MCF 10A (cell line): ENCODE results near the gene EIF6. TPM values are rescaled to one million over a fixed set of nuclear protein-coding genes. Genes with fewer than 3 reads are reported as not detected.

Experiments used
- BruUV-seq: library from RNA; stranded (reverse); fragments of 400-500 nt; replicated peaks from 2 replicates; lab custom pipeline; 2021; lab: Mats Ljungman, UMichigan
- CTCF ChIA-PET: fragments of 300-600 bp; sonication (Branson Sonifier 250); formaldehyde crosslinking; extraction: SDS; loops from one replicate; lab custom pipeline; 2021; ENCODE audit warnings: antibody characterized with exemption, inconsistent platforms; lab: Yijun Ruan, JAX
- POLR2A ChIA-PET: fragments of 300-600, 350-650 bp; sonication (Branson Sonifier 250); formaldehyde crosslinking; extraction: SDS; loops from one replicate; lab custom pipeline; 2020; ENCODE audit warnings: antibody characterized with exemption, inconsistent platforms; lab: Yijun Ruan, JAX
- DNase-seq: peaks from one replicate; pipeline ENCODE4 v3.0.0-alpha.2; 2018; ENCODE audit not compliant: unreplicated experiment
- H3K27ac Mint-ChIP-seq: one replicate; pipeline ENCODE4 v1.8.0; 2022; ENCODE audit warnings: mild to moderate bottlenecking, low read depth, mixed read lengths; ENCODE audit not compliant: unreplicated experiment
- H3K27me3 Mint-ChIP-seq: one replicate; pipeline ENCODE4 v1.8.0; 2022; ENCODE audit warnings: mixed read lengths; ENCODE audit not compliant: insufficient read depth, unreplicated experiment
- H3K36me3 Mint-ChIP-seq: one replicate; pipeline ENCODE4 v1.8.0; 2022; ENCODE audit warnings: mild to moderate bottlenecking, moderate library complexity, mixed read lengths; ENCODE audit not compliant: insufficient read depth, unreplicated experiment
- H3K4me1 Mint-ChIP-seq: one replicate; pipeline ENCODE4 v1.8.0; 2022; ENCODE audit warnings: mixed read lengths; ENCODE audit not compliant: insufficient read depth, unreplicated experiment
- H3K4me3 Mint-ChIP-seq: one replicate; pipeline ENCODE4 v1.8.0; 2022; ENCODE audit warnings: mild to moderate bottlenecking, moderate library complexity, mixed read lengths; ENCODE audit not compliant: unreplicated experiment
- H3K9me3 Mint-ChIP-seq: one replicate; pipeline ENCODE4 v1.8.0; 2022; ENCODE audit warnings: mixed read lengths; ENCODE audit not compliant: unreplicated experiment
- intact Hi-C: fragments of 100-400 bp; cut with micrococcal nuclease; formaldehyde crosslinking; loops from 2 replicates; pipeline ENCODE4 v1.14.1; 2022
- total RNA-seq: library from RNA; stranded (reverse); gene quantifications from 2 replicates; pipeline ENCODE4 v1.2.3, GENCODE V29; 2022
- TF ChIP-seq, protein P1 (sequence below): fragments of 200-600 bp; IDR thresholded peaks from one replicate; pipeline ENCODE4 v1.8.0; 2022; ENCODE audit warnings: antibody characterized with exemption, mild to moderate bottlenecking; ENCODE audit not compliant: unreplicated experiment

EIF6 gene
- total RNA-seq, 1 experiment from 2014 or later, result 322 TPM

DNA sequence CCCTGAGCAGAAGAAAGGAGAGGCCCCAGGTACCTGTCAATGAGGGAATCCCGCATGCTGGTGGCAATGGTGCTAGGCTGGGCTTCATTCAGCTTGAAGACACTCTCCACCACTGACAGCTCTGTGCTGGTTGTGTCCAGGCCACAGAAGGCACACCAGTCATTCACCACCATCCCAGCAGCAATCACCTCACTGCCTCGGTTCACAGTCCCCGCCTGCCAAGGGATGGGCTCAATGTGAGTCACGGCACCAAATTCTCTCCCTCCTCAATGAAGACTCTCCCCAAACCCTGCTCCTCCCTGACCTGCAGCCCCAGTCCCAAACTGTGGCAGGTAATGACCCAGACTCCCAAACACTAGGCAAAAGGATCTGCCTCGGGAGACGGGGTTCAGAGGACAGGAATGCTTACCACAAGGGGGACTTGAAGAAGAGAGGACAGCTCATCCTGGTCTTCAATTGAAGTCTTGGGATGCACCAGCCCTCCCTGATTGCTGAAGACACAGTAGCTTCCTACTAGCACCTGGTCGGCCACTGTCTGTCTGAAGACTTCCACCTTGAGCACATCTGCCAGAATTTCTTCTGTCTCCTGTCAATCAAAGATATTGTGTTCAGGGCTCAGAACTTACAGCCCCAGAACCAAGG lies 4.9 kb downstream of the EIF6 start:
- H3K36me3 Mint-ChIP-seq, result peaks cover 64% of the 10 kb centered on the region
- intact Hi-C loops, result no loop called here
- POLR2A ChIA-PET, result interaction anchor here (0.6 to 7.3 kb wide), 9 partner anchors 10 to 463 kb away, joined by 3 to 92 read pairs (median 3); partner anchors contain the start of genes CEP250, EDEM2, RBM39 and UQCC1
- H3K4me3 Mint-ChIP-seq, result no peak overlapping the region
- peak overlapping the region; percentile 87 for H3K27ac Mint-ChIP-seq
- H3K27me3 Mint-ChIP-seq, result no peaks in the 10 kb centered on the region
- TF ChIP-seq, protein P1, sequence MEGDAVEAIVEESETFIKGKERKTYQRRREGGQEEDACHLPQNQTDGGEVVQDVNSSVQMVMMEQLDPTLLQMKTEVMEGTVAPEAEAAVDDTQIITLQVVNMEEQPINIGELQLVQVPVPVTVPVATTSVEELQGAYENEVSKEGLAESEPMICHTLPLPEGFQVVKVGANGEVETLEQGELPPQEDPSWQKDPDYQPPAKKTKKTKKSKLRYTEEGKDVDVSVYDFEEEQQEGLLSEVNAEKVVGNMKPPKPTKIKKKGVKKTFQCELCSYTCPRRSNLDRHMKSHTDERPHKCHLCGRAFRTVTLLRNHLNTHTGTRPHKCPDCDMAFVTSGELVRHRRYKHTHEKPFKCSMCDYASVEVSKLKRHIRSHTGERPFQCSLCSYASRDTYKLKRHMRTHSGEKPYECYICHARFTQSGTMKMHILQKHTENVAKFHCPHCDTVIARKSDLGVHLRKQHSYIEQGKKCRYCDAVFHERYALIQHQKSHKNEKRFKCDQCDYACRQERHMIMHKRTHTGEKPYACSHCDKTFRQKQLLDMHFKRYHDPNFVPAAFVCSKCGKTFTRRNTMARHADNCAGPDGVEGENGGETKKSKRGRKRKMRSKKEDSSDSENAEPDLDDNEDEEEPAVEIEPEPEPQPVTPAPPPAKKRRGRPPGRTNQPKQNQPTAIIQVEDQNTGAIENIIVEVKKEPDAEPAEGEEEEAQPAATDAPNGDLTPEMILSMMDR, result no peak
- no TSS peak for BruUV-seq
- no peaks in the 10 kb centered on the region for H3K9me3 Mint-ChIP-seq
- peaks cover 27% of the 10 kb centered on the region for H3K4me1 Mint-ChIP-seq
- CTCF ChIA-PET, result interaction anchor here (0.5 to 3.5 kb wide), 11 partner anchors 11 to 740 kb away, joined by 3 to 22 read pairs (median 4); partner anchors contain the start of genes EDEM2 and GDF5
- DNase-seq, result no peak

DNA sequence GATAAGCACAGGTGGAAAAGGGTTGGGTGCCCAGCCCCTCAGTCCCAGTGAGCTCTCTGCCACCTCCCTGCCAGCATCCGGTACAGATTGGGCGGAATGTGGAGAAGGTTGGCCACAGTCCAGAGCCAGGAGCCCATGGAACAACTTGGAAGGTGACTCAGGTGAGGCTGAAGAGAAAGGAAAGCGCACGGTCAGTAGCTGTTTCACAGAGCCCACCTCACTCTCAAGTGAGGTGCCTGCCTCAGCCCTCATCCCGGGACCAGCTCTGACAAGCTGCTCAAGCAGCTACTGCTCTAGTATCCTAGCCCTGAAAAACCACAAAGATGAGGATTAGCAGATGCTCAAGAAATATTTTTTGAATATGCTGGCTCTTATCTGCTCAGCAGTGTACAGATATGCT lies 5.5 kb downstream of the EIF6 start:
- no peaks in the 10 kb centered on the region for H3K27me3 Mint-ChIP-seq
- intact Hi-C loops, result no loop called here
- DNase-seq, result peak; percentile 66
- H3K4me3 Mint-ChIP-seq, result peak overlapping the region; percentile 98
- CTCF ChIA-PET, result interaction anchor here (0.5 to 3.5 kb wide), 9 partner anchors 10 to 739 kb away, joined by 3 to 22 read pairs (median 4); partner anchors contain the start of genes EDEM2 and GDF5
- H3K27ac Mint-ChIP-seq, result peak overlapping the region; percentile 87
- POLR2A ChIA-PET, result interaction anchor here (0.6 to 7.3 kb wide), 10 partner anchors 9 to 463 kb away, joined by 3 to 92 read pairs (median 4); partner anchors contain the start of genes CEP250, EDEM2, RBM39 and UQCC1
- TF ChIP-seq, protein P1, result no peak
- H3K4me1 Mint-ChIP-seq, result peaks cover 26% of the 10 kb centered on the region
- no peaks in the 10 kb centered on the region for H3K9me3 Mint-ChIP-seq
- BruUV-seq, result no TSS peak
- peaks cover 64% of the 10 kb centered on the region for H3K36me3 Mint-ChIP-seq

DNA sequence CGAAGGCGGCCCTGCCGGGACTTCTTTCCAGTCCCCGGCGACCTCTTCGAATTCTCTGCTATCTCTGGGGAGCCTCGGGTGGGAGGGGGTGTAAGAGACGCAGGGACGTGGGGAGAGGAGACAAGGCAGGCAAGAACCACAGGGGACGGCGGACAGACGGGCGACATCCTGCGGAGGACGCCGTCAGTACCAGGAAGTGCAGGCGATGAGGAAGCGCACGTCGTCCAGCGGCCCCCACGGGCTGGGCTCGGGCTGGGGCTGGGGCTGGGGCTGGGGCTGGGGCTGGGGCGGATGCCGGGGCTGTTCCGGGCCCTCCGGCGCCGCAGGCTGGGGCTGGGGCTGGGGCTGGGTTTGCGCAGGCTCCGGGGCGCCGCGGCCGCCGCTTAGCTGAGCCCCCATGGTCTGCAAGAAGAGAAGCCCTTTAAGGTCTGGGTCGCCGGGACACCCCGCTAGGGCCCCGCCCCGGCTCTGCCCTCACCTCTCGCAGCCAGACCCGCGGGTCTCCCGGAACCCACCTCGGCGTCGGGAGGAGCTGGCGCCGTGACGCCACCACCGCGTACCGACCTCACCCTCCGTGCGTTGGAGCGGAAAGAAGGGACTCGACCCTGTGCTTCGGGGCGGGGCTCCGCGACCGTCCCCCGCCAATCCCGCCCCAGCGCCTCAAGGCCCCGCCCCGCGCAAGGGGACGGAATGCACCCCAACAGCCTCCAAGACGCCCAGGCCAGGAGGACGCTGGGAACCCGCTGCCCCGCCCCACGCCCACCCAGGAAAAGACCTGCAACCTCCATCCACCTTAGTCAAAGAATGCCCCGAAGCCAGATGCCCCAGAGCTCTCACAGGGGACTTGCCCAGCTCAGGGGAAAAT lies 6.8 kb downstream of the EIF6 start, which contains the start of gene MMP24OS:
MMP24OS (minus strand) TSS at position 592 of the 865 bp plus-strand sequence; CDS start at position 399, 193 bp downstream.
- CTCF ChIA-PET, result interaction anchor here (0.6 to 3.5 kb wide), 10 partner anchors 18 to 316 kb away, joined by 3 to 22 read pairs (median 4); partner anchors contain the start of gene CEP250
- TF ChIP-seq, protein P1, result no peak
- POLR2A ChIA-PET, result interaction anchor here (0.6 to 7.3 kb wide), 20 partner anchors 9 to 370 kb away, joined by 3 to 92 read pairs (median 3); partner anchors contain the start of genes CEP250, EDEM2, SPAG4 and UQCC1
- DNase-seq, result peak; percentile 86
- H3K27me3 Mint-ChIP-seq, result no peaks in the 10 kb centered on the region
- H3K36me3 Mint-ChIP-seq, result peaks cover 66% of the 10 kb centered on the region
- peaks cover 26% of the 10 kb centered on the region for H3K4me1 Mint-ChIP-seq
- peak within 1 kb of the TSS; percentile 98 for H3K4me3 Mint-ChIP-seq
- no TSS peak for BruUV-seq
- intact Hi-C loops, result no loop called here
- peak within 1 kb of the TSS; percentile 87 for H3K27ac Mint-ChIP-seq
- no peaks in the 10 kb centered on the region for H3K9me3 Mint-ChIP-seq
